Keratinocyte (primary cell): ENCODE measurements around the gene TLK1.

Experiments
- EZH2 ChIP-seq: IDR thresholded peaks from one replicate; pipeline ENCODE4 v1.6.1; 2012; ENCODE audit warnings: inconsistent platforms, mild to moderate bottlenecking, low read length, moderate library complexity
- TF ChIP-seq, protein P1 (sequence below), 3 experiments: IDR thresholded peaks in 1 of 3; conservative IDR thresholded peaks in 1 of 3; optimal IDR thresholded peaks in 1 of 3; 2 replicates in 2 of 3; 3 replicates in 1 of 3; pipeline versions ENCODE3 to v1.5.1; 2011; ENCODE audit warnings: low read length in 3 of 3, mild to moderate bottlenecking in 3 of 3, moderate library complexity in 2 of 3, control low read depth in 1 of 3, inconsistent platforms in 1 of 3; ENCODE audit not compliant: insufficient read depth in 2 of 3; ENCODE audit errors: extremely low read depth in 1 of 3

DNA sequence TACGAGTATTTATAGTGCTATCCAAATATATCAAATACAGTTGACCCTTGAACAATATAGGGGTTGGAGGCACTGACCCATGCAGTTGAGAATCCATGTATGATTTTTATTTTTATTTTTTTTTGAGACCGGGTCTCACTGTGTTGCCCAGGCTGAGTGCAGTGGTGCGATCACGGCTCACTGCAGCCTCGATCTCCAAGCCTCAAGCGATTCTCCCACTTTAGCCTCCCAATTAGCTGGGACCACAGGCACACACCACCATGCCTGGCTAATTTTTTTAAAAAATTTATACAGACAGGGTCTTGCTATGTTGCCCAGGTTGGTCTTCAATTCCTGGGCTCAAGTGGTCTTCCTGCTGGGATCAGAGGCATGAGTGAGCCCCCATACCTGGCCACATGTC, 161.0 kb downstream of the TLK1 start:
- TF ChIP-seq, protein P1, sequence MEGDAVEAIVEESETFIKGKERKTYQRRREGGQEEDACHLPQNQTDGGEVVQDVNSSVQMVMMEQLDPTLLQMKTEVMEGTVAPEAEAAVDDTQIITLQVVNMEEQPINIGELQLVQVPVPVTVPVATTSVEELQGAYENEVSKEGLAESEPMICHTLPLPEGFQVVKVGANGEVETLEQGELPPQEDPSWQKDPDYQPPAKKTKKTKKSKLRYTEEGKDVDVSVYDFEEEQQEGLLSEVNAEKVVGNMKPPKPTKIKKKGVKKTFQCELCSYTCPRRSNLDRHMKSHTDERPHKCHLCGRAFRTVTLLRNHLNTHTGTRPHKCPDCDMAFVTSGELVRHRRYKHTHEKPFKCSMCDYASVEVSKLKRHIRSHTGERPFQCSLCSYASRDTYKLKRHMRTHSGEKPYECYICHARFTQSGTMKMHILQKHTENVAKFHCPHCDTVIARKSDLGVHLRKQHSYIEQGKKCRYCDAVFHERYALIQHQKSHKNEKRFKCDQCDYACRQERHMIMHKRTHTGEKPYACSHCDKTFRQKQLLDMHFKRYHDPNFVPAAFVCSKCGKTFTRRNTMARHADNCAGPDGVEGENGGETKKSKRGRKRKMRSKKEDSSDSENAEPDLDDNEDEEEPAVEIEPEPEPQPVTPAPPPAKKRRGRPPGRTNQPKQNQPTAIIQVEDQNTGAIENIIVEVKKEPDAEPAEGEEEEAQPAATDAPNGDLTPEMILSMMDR (optimal IDR thresholded peaks at IDR 0.05 in 1 of 3, IDR thresholded peaks at IDR 0.05 in 1 of 3, conservative IDR thresholded peaks at IDR 0.05 in 1 of 3; ENCODE audit: extremely low read depth in 1 of 3, insufficient read depth in 2 of 3, low read length in 3 of 3) = no peak
- TF ChIP-seq EZH2 = no peak
